Muscle of leg (tissue), 16 donors: ENCODE data around the gene ATL1. TPM values are rescaled to one million over a fixed set of nuclear protein-coding genes. Genes with fewer than 3 reads are reported as not detected.

ENCODE experiments used
- DNase-seq: peaks from one replicate; pipeline ENCODE4 v3.0.0; 2013
- H3K27ac ChIP-seq: one replicate; pipeline ENCODE4 v1.5.1; 2013; ENCODE audit warnings: mild to moderate bottlenecking, low read length, control low read depth
- H3K27me3 ChIP-seq: one replicate; pipeline ENCODE4 v1.6.1; 2013; ENCODE audit warnings: low read length; ENCODE audit not compliant: control insufficient read depth, insufficient read depth
- H3K36me3 ChIP-seq: one replicate; pipeline ENCODE4 v1.6.1; 2013; ENCODE audit warnings: low read length; ENCODE audit not compliant: control insufficient read depth, insufficient read depth
- H3K4me1 ChIP-seq: one replicate; pipeline ENCODE4 v1.6.1; 2013; ENCODE audit warnings: low read length; ENCODE audit not compliant: control insufficient read depth, insufficient read depth
- H3K4me3 ChIP-seq: one replicate; pipeline ENCODE4 v1.5.1; 2013; ENCODE audit warnings: low read length, control low read depth
- H3K9me3 ChIP-seq: replicated peaks from 2 replicates; pipeline ENCODE4 v1.6.1; 2013; ENCODE audit warnings: low read depth, low read length; ENCODE audit not compliant: control insufficient read depth
- WGBS: methylation state at CpG from one replicate; pipeline ENCODE4 v1.1.5; 2013; ENCODE audit warnings: missing lambda C conversion rate; ENCODE audit not compliant: insufficient coverage; 5-methylcytosine and 5-hydroxymethylcytosine counted together
- long read RNA-seq, 11 donors: transcript quantifications; one replicate each; lab custom pipeline, GENCODE V29; 2026
- polyA plus RNA-seq, 8 donors: library from polyadenylated mRNA; unstranded; fragments of 120-200 nt; gene quantifications; one replicate each; pipeline versions ENCODE4 v1.2.1 to v1.2.3, GENCODE V29; 2013; ENCODE audit warnings: inconsistent platforms in 1 of 8, low replicate concordance in 1 of 8; ENCODE audit not compliant: insufficient read length in 8 of 8, insufficient read depth in 1 of 8
- total RNA-seq: library from RNA; stranded (reverse); fragments of 120-200 nt; gene quantifications from one replicate; pipeline ENCODE4 v1.2.4, GENCODE V29; 2013

Gene ATL1
- total RNA-seq = 5.6 TPM
- polyA plus RNA-seq = 1 to 10 TPM; 3.5 to 9.8 (median 6.1) TPM
- long read RNA-seq, donor 1 = 0 reads
- long read RNA-seq, donor 2 = 0 reads
- long read RNA-seq, donor 3, partial matches to known transcripts = 18 of 18 reads
- long read RNA-seq, donor 3, other reads (novel, unspliced or antisense) = 0 of 18 reads
- long read RNA-seq, donor 4 = 0 reads
- long read RNA-seq, donor 5, partial matches to known transcripts = 6 of 6 reads
- long read RNA-seq, donor 5, other reads (novel, unspliced or antisense) = 0 of 6 reads
- long read RNA-seq, donor 6, partial matches to known transcripts = 0 of 8 reads
- long read RNA-seq, donor 6, other reads (novel, unspliced or antisense) = 8 of 8 reads
- long read RNA-seq, donor 7 = 0 reads
- long read RNA-seq, donor 8 = 0 reads
- long read RNA-seq, donor 9 = 0 reads
- long read RNA-seq, donor 10, partial matches to known transcripts = 6 of 16 reads
- long read RNA-seq, donor 10, other reads (novel, unspliced or antisense) = 10 of 16 reads
- long read RNA-seq, donor 11 = 0 reads

GRCh38 chr14:50559990-50560930 lies at the start of gene ATL1:
Gene ATL1, plus strand, starts transcription at chr14:50560145. Its CDS starts 121 bp downstream, at chr14:50560266.
- no peaks in the 10 kb centered on the region for H3K9me3 ChIP-seq
- H3K4me3 ChIP-seq = peak within 1 kb of the TSS; percentile 67
- DNase-seq = peak; percentile 92
- peaks cover 6% of the 10 kb centered on the region for H3K4me1 ChIP-seq
- WGBS = under 1% methylated on average over 45 of the region's 66 CpGs
- peaks cover 7% of the 10 kb centered on the region for H3K27me3 ChIP-seq
- peak within 1 kb of the TSS; percentile 93 for H3K27ac ChIP-seq
- H3K36me3 ChIP-seq = no peaks in the 10 kb centered on the region

DNA sequence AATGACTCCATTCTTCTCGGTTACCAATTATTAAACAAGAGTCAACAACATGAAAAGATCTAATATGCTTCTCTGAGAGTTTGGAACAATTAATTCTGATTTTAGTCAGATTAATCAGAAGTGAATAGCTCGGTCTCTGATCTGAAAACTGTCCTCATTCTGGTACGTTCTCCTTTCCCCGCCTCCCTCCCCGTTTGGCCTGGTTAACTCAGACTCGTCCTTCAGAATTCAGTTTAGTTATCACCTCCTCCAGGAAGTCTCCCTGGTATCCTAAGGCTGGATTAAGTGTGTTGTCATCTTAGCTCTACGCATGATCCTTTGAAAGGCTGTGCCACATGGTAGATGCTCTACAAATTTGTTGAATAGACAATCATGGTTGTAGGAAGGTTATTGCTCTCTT lies 49.8 kb upstream of the ATL1 start:
- no peaks in the 10 kb centered on the region for H3K4me1 ChIP-seq
- H3K27me3 ChIP-seq = no peaks in the 10 kb centered on the region
- no peak for DNase-seq
- WGBS = 100% methylated on average over 1 of the region's 7 CpGs
- H3K27ac ChIP-seq = no peak overlapping the region
- no peaks in the 10 kb centered on the region for H3K36me3 ChIP-seq
- no peaks in the 10 kb centered on the region for H3K9me3 ChIP-seq
- H3K4me3 ChIP-seq = no peak overlapping the region

DNA sequence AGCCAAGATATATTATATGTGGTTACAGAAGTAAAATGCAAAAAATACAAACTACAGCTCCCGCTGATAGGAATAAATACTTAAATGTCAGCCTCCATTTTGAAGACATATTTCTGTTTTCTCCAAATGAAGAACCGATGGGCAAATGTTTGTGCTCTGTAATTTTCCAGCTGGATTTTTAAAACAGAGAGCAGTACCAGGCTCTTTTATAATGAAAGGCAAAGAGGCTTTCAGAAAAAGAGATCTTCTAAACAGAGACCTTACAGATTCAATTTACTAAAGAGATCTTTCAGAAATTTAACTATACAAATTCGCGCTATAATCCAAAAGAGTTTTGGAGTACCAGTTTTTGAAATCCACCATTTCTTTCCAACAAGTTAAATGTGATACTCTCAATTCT lies 47.5 kb upstream of the ATL1 start:
- Histone ChIP-seq H3K9me3 (no peaks in the 10 kb centered on the region), H3K4me3 (no peak overlapping the region), H3K27ac (no peak overlapping the region), H3K36me3 (no peaks in the 10 kb centered on the region), H3K27me3 (no peaks in the 10 kb centered on the region), H3K4me1 (no peaks in the 10 kb centered on the region)
- WGBS = no CpG with 5 or more reads among the region's 4 CpGs
- DNase-seq = no peak

DNA sequence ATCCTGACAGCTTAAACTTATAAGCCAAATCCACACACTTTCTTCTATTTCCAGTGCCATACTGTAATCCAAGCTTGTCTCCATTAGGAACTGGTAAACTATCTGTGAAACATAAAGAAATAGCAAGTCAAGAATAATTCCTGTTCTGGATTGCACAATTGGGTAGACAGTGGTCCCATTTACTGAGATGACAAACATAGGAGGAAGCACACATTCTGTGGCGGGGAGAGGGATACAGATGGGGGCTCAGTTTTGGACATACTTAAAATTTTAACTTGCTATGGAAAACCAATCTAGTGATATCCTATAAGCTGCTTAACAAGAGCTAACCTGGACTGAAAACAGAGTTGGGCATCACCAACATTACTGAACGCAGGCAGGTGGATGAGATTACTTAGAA lies 43.9 kb upstream of the ATL1 start:
- no peaks in the 10 kb centered on the region for H3K27me3 ChIP-seq
- H3K4me3 ChIP-seq = no peak overlapping the region
- DNase-seq = no peak
- WGBS = no CpG with 5 or more reads among the region's 2 CpGs
- no peaks in the 10 kb centered on the region for H3K4me1 ChIP-seq
- H3K36me3 ChIP-seq = peaks cover 7% of the 10 kb centered on the region
- H3K9me3 ChIP-seq = no peaks in the 10 kb centered on the region
- H3K27ac ChIP-seq = no peak overlapping the region

DNA sequence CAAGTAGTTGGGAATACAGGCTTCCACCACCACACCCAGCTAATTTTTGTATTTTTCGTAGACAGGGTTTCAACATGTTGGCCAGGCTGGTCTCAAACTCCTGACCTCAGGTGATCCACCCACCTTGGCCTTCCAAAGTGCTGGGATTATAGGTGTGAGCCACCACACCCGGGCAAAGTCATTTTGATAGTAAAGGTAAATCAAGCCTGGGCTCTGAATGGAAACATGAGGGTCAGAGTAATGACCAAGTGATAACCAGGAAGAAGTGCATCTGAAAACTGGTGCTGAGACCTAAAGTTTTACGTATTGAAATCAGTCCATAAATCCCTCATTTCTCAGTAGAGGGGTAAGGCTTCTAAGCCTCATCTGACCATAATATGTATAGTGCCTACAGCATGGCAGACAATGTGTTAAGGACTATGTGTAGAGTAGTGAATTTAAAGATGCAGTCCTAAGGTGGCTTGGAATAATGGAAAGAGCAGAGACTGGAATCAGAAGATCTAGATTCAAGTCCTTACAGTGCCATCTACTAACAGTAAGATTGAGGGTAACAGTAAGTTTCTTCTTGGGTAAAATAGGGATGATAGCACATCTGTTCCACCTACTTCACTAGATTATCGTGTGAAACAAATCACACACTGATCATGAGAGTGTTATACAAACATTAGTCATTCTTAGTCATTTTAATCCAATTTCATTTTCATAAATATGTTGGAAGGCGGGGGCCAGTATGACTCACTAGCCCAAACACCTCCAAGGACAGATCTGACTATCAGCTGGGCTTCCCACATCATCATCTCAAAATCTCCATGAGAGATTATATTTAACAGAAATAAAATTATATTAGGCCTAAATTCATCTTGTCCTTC lies 38.8 kb upstream of the ATL1 start:
- no peaks in the 10 kb centered on the region for H3K9me3 ChIP-seq
- no peak overlapping the region for H3K4me3 ChIP-seq
- DNase-seq = no peak
- no peak overlapping the region for H3K27ac ChIP-seq
- H3K36me3 ChIP-seq = peaks cover 9% of the 10 kb centered on the region
- no peaks in the 10 kb centered on the region for H3K4me1 ChIP-seq
- no CpG with 5 or more reads among the region's 5 CpGs for WGBS
- no peaks in the 10 kb centered on the region for H3K27me3 ChIP-seq

GRCh38 chr14:50521912-50522341 lies 38.0 kb upstream of the ATL1 start:
- H3K9me3 ChIP-seq = no peaks in the 10 kb centered on the region
- H3K4me3 ChIP-seq = no peak overlapping the region
- H3K27ac ChIP-seq = no peak overlapping the region
- peaks cover 9% of the 10 kb centered on the region for H3K36me3 ChIP-seq
- no peaks in the 10 kb centered on the region for H3K4me1 ChIP-seq
- DNase-seq = no peak
- no peaks in the 10 kb centered on the region for H3K27me3 ChIP-seq
- WGBS = no CpG with 5 or more reads among the region's 1 CpG

DNA sequence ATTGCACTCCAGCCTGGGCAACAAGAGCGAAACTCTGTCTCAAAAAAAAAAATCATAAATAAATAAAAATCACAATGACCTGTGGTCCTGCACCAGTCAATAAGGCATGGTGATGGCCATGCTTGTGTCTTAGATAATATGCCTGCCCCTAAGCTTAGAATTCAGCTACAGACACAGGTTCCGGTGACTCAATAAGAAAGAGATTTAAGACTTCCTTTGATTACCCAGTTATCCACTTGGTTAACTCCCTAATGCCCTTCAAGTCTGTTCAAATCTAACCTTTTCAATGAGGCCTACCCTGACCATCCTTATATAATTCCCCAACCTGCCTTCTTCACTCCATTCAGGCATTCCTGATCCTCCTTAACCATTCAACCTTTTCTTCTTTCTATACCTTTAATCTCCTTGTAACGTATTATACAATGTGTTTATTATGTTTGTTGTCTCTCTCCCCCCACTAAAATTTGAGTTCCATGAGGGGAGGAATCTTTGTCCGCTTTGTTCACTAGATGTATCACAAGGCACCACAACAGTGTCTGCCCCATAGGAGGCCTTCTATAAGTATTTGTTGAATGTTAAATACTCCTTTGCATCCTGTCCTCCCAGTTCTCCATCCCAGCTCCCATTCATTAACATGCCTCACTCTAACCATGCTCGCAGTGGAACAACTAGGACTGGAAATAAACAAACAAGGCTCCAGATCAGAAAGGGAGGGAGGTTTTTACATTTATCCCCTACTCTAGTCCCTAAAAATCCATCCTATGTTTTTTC lies 36.5 kb upstream of the ATL1 start:
- H3K9me3 ChIP-seq = no peaks in the 10 kb centered on the region
- H3K4me3 ChIP-seq = no peak overlapping the region
- H3K27me3 ChIP-seq = no peaks in the 10 kb centered on the region
- WGBS = 100% methylated on average over 1 of the region's 5 CpGs
- H3K4me1 ChIP-seq = no peaks in the 10 kb centered on the region
- no peak for DNase-seq
- peaks cover 7% of the 10 kb centered on the region for H3K36me3 ChIP-seq
- H3K27ac ChIP-seq = no peak overlapping the region

DNA sequence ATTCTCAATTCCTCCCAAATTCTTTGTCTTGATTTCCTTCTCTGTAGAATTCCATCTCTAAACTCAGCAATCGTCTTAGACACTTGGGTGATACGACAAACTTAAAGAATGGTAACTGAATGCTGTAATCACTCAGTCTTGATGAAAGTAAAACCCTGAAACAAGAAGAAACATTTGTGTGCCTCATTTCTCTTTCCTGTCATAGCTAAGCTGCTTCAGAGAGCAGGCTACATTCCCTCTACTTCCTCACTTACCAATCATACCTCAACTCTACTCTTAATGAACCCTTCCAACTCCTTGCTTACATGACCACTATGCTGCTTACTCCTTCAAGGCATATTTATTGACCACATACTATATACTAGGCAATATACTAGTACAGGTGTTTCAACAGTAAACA lies 35.9 kb upstream of the ATL1 start:
- DNase-seq = no peak
- no peaks in the 10 kb centered on the region for H3K4me1 ChIP-seq
- WGBS = no CpG with 5 or more reads among the region's 2 CpGs
- no peaks in the 10 kb centered on the region for H3K9me3 ChIP-seq
- H3K27me3 ChIP-seq = no peaks in the 10 kb centered on the region
- peaks cover 7% of the 10 kb centered on the region for H3K36me3 ChIP-seq
- no peak overlapping the region for H3K4me3 ChIP-seq
- H3K27ac ChIP-seq = no peak overlapping the region
